GM10266 (cell line): ENCODE results near the gene GMDS.

Experiments
- DNase-seq: peaks from one replicate; pipeline ENCODE4 v3.0.0; 2012; ENCODE audit errors: extremely low spot score
- TF ChIP-seq, protein P1 (sequence below): IDR thresholded peaks from 2 replicates; pipeline ENCODE4 v1.5.1; 2012; ENCODE audit warnings: mild to moderate bottlenecking, low read depth; ENCODE audit not compliant: control insufficient read depth, insufficient read depth; ENCODE audit errors: missing control alignments

The GMDS gene

DNA sequence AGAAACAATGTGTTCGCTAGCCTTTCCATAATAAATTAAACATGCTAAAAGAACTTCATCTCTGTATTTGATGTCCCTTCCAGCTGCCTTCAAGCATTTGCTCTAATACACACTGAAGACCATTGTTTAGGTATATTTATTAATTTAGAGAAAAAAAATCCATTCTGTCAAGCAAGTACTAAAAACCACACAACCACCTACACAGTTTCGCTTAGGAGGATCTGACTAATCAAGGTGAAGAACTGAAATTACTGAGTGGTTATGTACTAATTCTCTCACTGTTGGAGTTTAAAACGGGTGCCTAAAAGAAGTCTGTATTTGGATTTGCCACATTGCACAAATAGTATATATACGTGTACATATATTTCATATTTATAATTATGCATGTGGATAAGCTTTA, 58.9 kb downstream of the GMDS start:
- TF ChIP-seq, protein P1, sequence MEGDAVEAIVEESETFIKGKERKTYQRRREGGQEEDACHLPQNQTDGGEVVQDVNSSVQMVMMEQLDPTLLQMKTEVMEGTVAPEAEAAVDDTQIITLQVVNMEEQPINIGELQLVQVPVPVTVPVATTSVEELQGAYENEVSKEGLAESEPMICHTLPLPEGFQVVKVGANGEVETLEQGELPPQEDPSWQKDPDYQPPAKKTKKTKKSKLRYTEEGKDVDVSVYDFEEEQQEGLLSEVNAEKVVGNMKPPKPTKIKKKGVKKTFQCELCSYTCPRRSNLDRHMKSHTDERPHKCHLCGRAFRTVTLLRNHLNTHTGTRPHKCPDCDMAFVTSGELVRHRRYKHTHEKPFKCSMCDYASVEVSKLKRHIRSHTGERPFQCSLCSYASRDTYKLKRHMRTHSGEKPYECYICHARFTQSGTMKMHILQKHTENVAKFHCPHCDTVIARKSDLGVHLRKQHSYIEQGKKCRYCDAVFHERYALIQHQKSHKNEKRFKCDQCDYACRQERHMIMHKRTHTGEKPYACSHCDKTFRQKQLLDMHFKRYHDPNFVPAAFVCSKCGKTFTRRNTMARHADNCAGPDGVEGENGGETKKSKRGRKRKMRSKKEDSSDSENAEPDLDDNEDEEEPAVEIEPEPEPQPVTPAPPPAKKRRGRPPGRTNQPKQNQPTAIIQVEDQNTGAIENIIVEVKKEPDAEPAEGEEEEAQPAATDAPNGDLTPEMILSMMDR: no peak
- peak; percentile 47 for DNase-seq

DNA sequence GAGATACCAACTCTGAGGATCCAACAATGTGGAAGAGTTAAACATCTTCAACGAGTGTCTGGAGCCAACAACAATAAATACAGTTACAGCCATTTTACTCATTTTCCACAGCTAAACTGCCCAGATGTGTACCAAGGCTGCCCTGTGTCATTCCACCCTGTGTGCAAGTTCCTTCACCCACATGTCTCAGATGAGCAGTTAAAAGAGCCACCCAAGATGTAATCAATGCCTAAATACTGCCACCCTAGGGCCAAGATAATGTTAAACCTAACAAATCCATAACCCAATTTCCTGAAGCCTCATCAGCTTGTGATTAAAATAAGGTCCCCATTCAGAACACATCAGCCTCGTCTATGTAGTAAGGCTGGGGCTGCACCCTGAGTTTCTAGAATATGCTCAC, 59.9 kb downstream of the GMDS start:
- DNase-seq: no peak
- TF ChIP-seq, protein P1: no peak

DNA sequence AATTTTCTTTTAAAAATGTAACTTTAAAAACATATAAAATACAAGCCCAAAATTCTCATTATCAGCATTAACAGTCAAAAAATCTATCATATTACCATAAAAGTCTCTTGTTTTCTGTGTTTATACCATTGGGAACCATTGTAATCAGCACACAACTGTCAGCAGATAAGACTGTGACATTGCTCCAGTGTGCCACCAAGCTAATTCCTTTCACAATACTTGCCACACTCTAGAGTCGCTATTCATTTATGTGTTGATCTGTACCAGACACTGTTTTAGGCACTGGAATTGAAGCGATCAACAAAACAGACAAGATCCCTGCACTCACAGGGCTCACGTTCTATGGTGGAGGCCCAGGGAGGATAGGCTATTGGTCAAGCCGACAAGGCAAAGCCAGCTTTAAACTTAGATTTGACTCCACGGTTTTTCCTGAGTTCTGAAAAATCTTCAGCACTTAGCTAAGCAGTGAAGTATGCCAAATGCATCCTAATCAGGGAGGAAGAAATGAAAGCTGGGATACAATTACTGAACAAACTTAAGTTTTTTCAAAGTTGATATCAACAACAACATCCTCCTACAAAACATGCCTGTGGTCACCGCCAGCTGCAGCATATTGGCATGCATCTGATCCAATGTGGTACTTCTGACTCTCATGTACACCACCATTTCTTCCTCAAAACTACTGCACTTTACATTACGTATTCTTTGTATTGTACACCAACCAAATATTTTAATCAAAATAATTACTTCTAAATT, 60.5 kb downstream of the GMDS start:
- TF ChIP-seq, protein P1: no peak
- DNase-seq: no peak

DNA sequence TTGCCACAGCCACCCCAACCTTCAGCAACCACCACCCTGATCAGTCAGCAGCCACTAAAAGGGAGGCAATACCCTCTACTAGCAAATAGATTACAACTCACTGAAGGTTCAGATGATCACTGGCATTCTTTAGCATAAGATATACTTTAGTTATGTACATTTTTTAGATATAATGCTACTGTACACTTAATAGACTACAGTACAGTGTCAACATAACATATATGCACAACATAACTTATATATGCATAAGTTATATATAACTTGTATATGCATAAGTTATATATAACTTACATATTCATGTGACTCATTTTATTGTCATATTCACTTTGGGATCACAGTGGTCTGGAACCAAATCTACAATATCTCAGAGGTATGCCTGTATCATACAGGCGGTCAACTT, 61.7 kb downstream of the GMDS start:
- TF ChIP-seq, protein P1: no peak

DNA sequence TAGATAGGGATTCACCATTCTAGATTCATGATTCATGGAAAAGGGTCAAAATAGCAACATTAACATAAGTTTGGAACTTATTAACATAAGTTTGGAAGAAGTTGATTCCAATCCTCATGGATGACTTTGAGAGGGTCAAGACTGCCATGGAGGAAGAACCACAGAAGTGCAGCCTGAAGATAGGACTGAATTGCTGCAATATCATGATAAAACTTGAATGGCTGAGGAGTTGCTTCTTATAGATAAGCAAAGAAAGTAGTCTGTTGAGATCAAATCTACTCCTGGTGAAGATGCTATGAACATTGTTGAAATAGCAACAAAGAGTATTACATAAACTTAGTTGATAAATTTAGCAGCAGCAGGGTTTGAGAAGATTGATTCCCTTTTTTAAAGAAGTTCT, 62.2 kb downstream of the GMDS start:
- TF ChIP-seq, protein P1: no peak
- DNase-seq: no peak

More for the DNA sequence above, 61.7 kb downstream of the GMDS start:
- no peak for DNase-seq

DNA sequence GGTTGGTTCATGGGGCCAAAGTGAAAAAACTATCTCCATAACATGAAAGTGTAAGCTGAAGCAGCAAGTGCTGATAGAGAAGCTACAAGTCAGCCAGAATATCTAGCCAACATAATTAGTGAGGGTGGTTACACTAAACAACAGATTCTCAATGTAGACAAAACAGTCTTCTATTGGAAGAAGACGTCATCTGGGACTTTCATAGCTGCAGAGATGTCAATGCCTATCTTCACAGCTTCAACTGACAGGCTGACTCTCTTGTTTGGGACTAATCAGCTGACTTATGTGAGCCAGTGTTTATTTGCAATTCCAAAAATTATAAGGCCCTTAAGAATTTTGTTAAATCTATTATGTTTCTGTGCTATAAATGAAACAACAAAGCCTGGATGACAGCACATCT, 63.2 kb downstream of the GMDS start:
- TF ChIP-seq, protein P1: no peak
- DNase-seq: no peak

DNA sequence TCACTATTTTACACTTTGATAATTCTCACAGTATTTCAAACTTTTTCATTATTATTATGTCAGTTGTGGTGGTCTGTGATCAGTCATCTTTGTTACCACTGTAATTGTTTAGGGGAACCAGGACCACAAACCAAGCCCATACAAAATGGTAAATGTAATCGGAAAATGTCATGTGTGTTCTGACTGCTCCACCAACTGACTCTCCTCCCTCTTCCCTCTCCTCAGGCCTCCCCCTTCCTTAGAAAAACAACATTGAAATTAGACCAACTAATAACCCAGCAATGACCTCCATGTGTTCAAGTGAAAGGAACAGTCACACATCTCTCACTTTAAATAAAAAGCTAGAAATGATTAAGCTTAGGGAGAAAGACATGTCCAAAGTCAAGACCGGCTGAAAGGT, 63.8 kb downstream of the GMDS start:
- TF ChIP-seq, protein P1: no peak
- DNase-seq: no peak
